Measurements from ENCODE around the gene ACADVL.

The ACADVL gene

GRCh38 chr17:7191069-7191468 is 28.7 kb upstream of the ACADVL start:
- no peak overlapping the region for H3K4me3 ChIP-seq (ENCODE audit: low read depth in 1 of 5, low read length in 5 of 5)
- H3K36me3 ChIP-seq (ENCODE audit: control insufficient read depth in 5 of 5, insufficient read depth in 5 of 5, low read length in 5 of 5) = peaks cover 0 to 42% (median 11%) of the 10 kb centered on the region in 5 donors
- H3K9me3 ChIP-seq (ENCODE audit: control insufficient read depth in 5 of 5, low read length in 5 of 5) = no peaks in the 10 kb centered on the region
- H3K4me1 ChIP-seq (ENCODE audit: control insufficient read depth in 5 of 5, insufficient read depth in 5 of 5, low read length in 5 of 5) = no peaks in the 10 kb centered on the region
- H3K9ac ChIP-seq (ENCODE audit: low read length in 5 of 5) = no peak overlapping the region
- H3K27ac ChIP-seq (ENCODE audit: low read depth, low read length) = no peak overlapping the region
- no peaks in the 10 kb centered on the region for H3K27me3 ChIP-seq (ENCODE audit: control insufficient read depth in 5 of 5, insufficient read depth in 4 of 5, low read length in 5 of 5)

DNA sequence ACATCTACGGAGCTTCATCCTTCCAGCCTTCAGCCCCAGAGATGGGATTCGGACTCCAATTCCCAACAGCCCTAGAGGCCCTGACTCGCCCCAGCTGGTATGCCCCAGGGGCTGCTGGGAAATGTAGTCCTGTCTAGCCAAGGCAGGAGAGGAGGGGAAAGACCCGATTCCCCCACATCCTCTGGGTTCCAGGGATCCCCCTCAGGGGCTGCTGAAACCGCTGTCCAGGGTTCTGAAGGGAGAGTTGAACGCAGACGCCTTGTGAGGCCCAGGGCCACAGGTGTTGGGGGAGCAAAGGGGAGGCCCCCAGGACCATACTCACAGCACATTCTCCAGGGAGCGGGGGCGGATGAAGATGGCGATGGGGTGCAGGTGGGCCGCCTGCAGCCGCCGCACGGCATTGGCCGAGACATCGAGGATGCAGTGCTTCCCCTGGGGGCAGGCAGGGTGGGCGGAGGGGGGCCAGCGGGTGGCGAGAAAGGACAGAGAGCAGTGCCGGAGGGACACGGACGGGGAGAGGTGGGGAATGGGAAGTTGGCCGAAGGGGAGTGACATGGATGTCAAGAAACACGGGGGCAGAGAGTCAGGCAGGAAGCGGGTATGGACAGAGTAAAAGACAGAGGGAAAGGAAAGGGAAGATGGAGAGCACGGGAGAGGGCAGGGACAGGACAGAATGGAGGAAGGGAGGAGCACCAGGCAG is 28.0 kb upstream of the ACADVL start:
- H3K27me3 ChIP-seq (ENCODE audit: control insufficient read depth in 5 of 5, insufficient read depth in 4 of 5, low read length in 5 of 5) = no peaks in the 10 kb centered on the region
- no peak overlapping the region for H3K4me3 ChIP-seq (ENCODE audit: low read depth in 1 of 5, low read length in 5 of 5)
- H3K4me1 ChIP-seq (ENCODE audit: control insufficient read depth in 5 of 5, insufficient read depth in 5 of 5, low read length in 5 of 5) = no peaks in the 10 kb centered on the region
- no peaks in the 10 kb centered on the region for H3K9me3 ChIP-seq (ENCODE audit: control insufficient read depth in 5 of 5, low read length in 5 of 5)
- no peak overlapping the region for H3K9ac ChIP-seq (ENCODE audit: low read length in 5 of 5)
- H3K27ac ChIP-seq (ENCODE audit: low read depth, low read length) = no peak overlapping the region
- H3K36me3 ChIP-seq (ENCODE audit: control insufficient read depth in 5 of 5, insufficient read depth in 5 of 5, low read length in 5 of 5) = peaks cover 0 to 48% (median 16%) of the 10 kb centered on the region in 5 donors

GRCh38 chr17:7192271-7192937 is 27.3 kb upstream of the ACADVL start:
- no peaks in the 10 kb centered on the region for H3K9me3 ChIP-seq (ENCODE audit: control insufficient read depth in 5 of 5, low read length in 5 of 5)
- H3K4me1 ChIP-seq (ENCODE audit: control insufficient read depth in 5 of 5, insufficient read depth in 5 of 5, low read length in 5 of 5) = no peaks in the 10 kb centered on the region
- H3K27me3 ChIP-seq (ENCODE audit: control insufficient read depth in 5 of 5, insufficient read depth in 4 of 5, low read length in 5 of 5) = no peaks in the 10 kb centered on the region
- H3K9ac ChIP-seq (ENCODE audit: low read length in 5 of 5) = no peak overlapping the region
- H3K27ac ChIP-seq (ENCODE audit: low read depth, low read length) = no peak overlapping the region
- H3K36me3 ChIP-seq (ENCODE audit: control insufficient read depth in 5 of 5, insufficient read depth in 5 of 5, low read length in 5 of 5) = peaks cover 0 to 52% (median 16%) of the 10 kb centered on the region in 5 donors
- no peak overlapping the region for H3K4me3 ChIP-seq (ENCODE audit: low read depth in 1 of 5, low read length in 5 of 5)

DNA sequence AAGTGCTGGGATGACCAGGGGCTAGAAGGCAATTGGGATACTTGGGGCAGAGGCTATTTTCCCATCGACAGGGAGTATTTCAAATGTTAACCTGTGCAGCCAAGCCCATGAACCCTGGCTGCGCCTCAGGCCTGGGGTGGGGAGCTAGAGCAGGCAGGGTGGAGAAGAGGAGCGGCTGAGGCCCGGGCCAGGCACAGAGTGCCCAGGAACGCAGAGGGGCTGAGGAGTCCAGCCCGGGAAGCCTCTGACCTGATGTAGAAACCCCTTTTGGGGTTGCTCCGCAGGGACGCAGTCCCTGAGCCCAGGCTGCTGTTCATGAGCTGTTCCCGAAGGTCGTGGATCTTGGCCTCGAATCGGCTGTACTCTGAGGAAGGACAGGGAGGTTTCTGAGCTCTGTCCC is 23.8 kb upstream of the ACADVL start:
- H3K36me3 ChIP-seq (ENCODE audit: control insufficient read depth in 5 of 5, insufficient read depth in 5 of 5, low read length in 5 of 5) = peaks cover 0 to 46% (median 19%) of the 10 kb centered on the region in 5 donors
- no peak overlapping the region for H3K27ac ChIP-seq (ENCODE audit: low read depth, low read length)
- H3K9ac ChIP-seq (ENCODE audit: low read length in 5 of 5) = no peak overlapping the region
- no peak overlapping the region for H3K4me3 ChIP-seq (ENCODE audit: low read depth in 1 of 5, low read length in 5 of 5)
- no peaks in the 10 kb centered on the region for H3K9me3 ChIP-seq (ENCODE audit: control insufficient read depth in 5 of 5, low read length in 5 of 5)
- H3K27me3 ChIP-seq (ENCODE audit: control insufficient read depth in 5 of 5, insufficient read depth in 4 of 5, low read length in 5 of 5) = no peaks in the 10 kb centered on the region
- H3K4me1 ChIP-seq (ENCODE audit: control insufficient read depth in 5 of 5, insufficient read depth in 5 of 5, low read length in 5 of 5) = no peaks in the 10 kb centered on the region

- Histone ChIP-seq H3K9me3 (ENCODE audit: control insufficient read depth in 5 of 5, low read length in 5 of 5) (no peaks in the 10 kb centered on the region), H3K27me3 (ENCODE audit: control insufficient read depth in 5 of 5, insufficient read depth in 4 of 5, low read length in 5 of 5) (no peaks in the 10 kb centered on the region), H3K36me3 (ENCODE audit: control insufficient read depth in 5 of 5, insufficient read depth in 5 of 5, low read length in 5 of 5) (peaks cover 0 to 46% (median 22%) of the 10 kb centered on the region in 5 donors), H3K9ac (ENCODE audit: low read length in 5 of 5) (no peak overlapping the region), H3K4me1 (ENCODE audit: control insufficient read depth in 5 of 5, insufficient read depth in 5 of 5, low read length in 5 of 5) (no peaks in the 10 kb centered on the region), H3K4me3 (ENCODE audit: low read depth in 1 of 5, low read length in 5 of 5) (no peak overlapping the region), H3K27ac (ENCODE audit: low read depth, low read length) (no peak overlapping the region)
Observed at GRCh38 chr17:7196651-7197401, 22.9 kb upstream of the ACADVL start.

- H3K9me3 ChIP-seq (ENCODE audit: control insufficient read depth in 5 of 5, low read length in 5 of 5) = no peaks in the 10 kb centered on the region
- H3K9ac ChIP-seq (ENCODE audit: low read length in 5 of 5) = no peak overlapping the region
- peaks cover 0 to 23% (median 14%) of the 10 kb centered on the region in 5 donors for H3K4me1 ChIP-seq (ENCODE audit: control insufficient read depth in 5 of 5, insufficient read depth in 5 of 5, low read length in 5 of 5)
- H3K27me3 ChIP-seq (ENCODE audit: control insufficient read depth in 5 of 5, insufficient read depth in 4 of 5, low read length in 5 of 5) = peaks cover 0 to 8% (median 2%) of the 10 kb centered on the region in 5 donors
- H3K4me3 ChIP-seq (ENCODE audit: low read depth in 1 of 5, low read length in 5 of 5) = no peak overlapping the region
- H3K36me3 ChIP-seq (ENCODE audit: control insufficient read depth in 5 of 5, insufficient read depth in 5 of 5, low read length in 5 of 5) = peaks cover 0 to 18% (median 14%) of the 10 kb centered on the region in 5 donors
- H3K27ac ChIP-seq (ENCODE audit: low read depth, low read length) = no peak overlapping the region
Observed at GRCh38 chr17:7203391-7203790, 16.3 kb upstream of the ACADVL start.

GRCh38 chr17:7204336-7204735 is 15.4 kb upstream of the ACADVL start:
- Histone ChIP-seq H3K27me3 (ENCODE audit: control insufficient read depth in 5 of 5, insufficient read depth in 4 of 5, low read length in 5 of 5) (peaks cover 4 to 10% (median 6%) of the 10 kb centered on the region in 5 donors), H3K4me1 (ENCODE audit: control insufficient read depth in 5 of 5, insufficient read depth in 5 of 5, low read length in 5 of 5) (peaks cover 0 to 23% (median 14%) of the 10 kb centered on the region in 5 donors), H3K4me3 (ENCODE audit: low read depth in 1 of 5, low read length in 5 of 5) (peak overlapping the region; percentile 17 to 82 (median 74)), H3K27ac (ENCODE audit: low read depth, low read length) (no peak overlapping the region), H3K9me3 (ENCODE audit: control insufficient read depth in 5 of 5, low read length in 5 of 5) (no peaks in the 10 kb centered on the region), H3K36me3 (ENCODE audit: control insufficient read depth in 5 of 5, insufficient read depth in 5 of 5, low read length in 5 of 5) (peaks cover 0 to 18% (median 14%) of the 10 kb centered on the region in 5 donors), H3K9ac (ENCODE audit: low read length in 5 of 5) (peak overlapping the region in 1 of 5 donors; percentile 63)

- Histone ChIP-seq H3K9ac (ENCODE audit: low read length in 5 of 5) (peak overlapping the region in 4 of 5 donors; percentile 1 to 63 (median 47)), H3K9me3 (ENCODE audit: control insufficient read depth in 5 of 5, low read length in 5 of 5) (no peaks in the 10 kb centered on the region), H3K27ac (ENCODE audit: low read depth, low read length) (no peak overlapping the region), H3K4me1 (ENCODE audit: control insufficient read depth in 5 of 5, insufficient read depth in 5 of 5, low read length in 5 of 5) (peaks cover 0 to 23% (median 14%) of the 10 kb centered on the region in 5 donors), H3K4me3 (ENCODE audit: low read depth in 1 of 5, low read length in 5 of 5) (peak overlapping the region; percentile 71 to 82 (median 74)), H3K27me3 (ENCODE audit: control insufficient read depth in 5 of 5, insufficient read depth in 4 of 5, low read length in 5 of 5) (peaks cover 4 to 10% (median 6%) of the 10 kb centered on the region in 5 donors), H3K36me3 (ENCODE audit: control insufficient read depth in 5 of 5, insufficient read depth in 5 of 5, low read length in 5 of 5) (peaks cover 0 to 18% (median 14%) of the 10 kb centered on the region in 5 donors)
Observed at GRCh38 chr17:7204828-7205461, 14.8 kb upstream of the ACADVL start.

- Histone ChIP-seq H3K27me3 (ENCODE audit: control insufficient read depth in 5 of 5, insufficient read depth in 4 of 5, low read length in 5 of 5) (peaks cover 4 to 10% (median 6%) of the 10 kb centered on the region in 5 donors), H3K4me3 (ENCODE audit: low read depth in 1 of 5, low read length in 5 of 5) (peak overlapping the region; percentile 71 to 82 (median 74)), H3K4me1 (ENCODE audit: control insufficient read depth in 5 of 5, insufficient read depth in 5 of 5, low read length in 5 of 5) (peaks cover 0 to 23% (median 14%) of the 10 kb centered on the region in 5 donors), H3K9me3 (ENCODE audit: control insufficient read depth in 5 of 5, low read length in 5 of 5) (no peaks in the 10 kb centered on the region), H3K36me3 (ENCODE audit: control insufficient read depth in 5 of 5, insufficient read depth in 5 of 5, low read length in 5 of 5) (peaks cover 0 to 18% (median 14%) of the 10 kb centered on the region in 5 donors), H3K27ac (ENCODE audit: low read depth, low read length) (no peak overlapping the region), H3K9ac (ENCODE audit: low read length in 5 of 5) (peak overlapping the region in 1 of 5 donors; percentile 63)
Observed at GRCh38 chr17:7205561-7205960, 14.2 kb upstream of the ACADVL start.

All from subcutaneous abdominal adipose tissue (tissue), 5 donors.